ENCODE results near the gene TRABD2B. TPM values are rescaled to one million over a fixed set of nuclear protein-coding genes. Genes with fewer than 3 reads are reported as not detected.

TRABD2B gene
- total and polyA plus RNA-seq, 12 donors = 0.33 to 3.3 (median 0.83) TPM

- no peaks in the 10 kb centered on the region for H3K9me3 ChIP-seq (replicated peaks in 1 of 3)
- no peak overlapping the region for H3K4me3 ChIP-seq
- no peak for DNase-seq
- TF ChIP-seq CTCF (IDR thresholded peaks at IDR 0.05) = no peak
- TF ChIP-seq POLR2A (IDR thresholded peaks at IDR 0.05) = no peak
- no peaks in the 10 kb centered on the region for H3K36me3 ChIP-seq (replicated peaks in 1 of 2)
- peaks cover 34% of the 10 kb centered on the region for H3K27me3 ChIP-seq
- intact Hi-C loops (cut with DNase I) = loop anchor here (10.0 kb wide), 1 partner anchor 535 kb away; no protein-coding TSS in a partner anchor
- WGBS, 4 donors = 71 to 100% (median 78%) methylated on average over 1 to 4 of the region's 4 CpGs
- no peak overlapping the region for H3K27ac ChIP-seq
- no peaks in the 10 kb centered on the region for H3K4me1 ChIP-seq (replicated peaks in 1 of 2)
Measured at GRCh38 chr1:47720111-47720510, 277.1 kb downstream of the TRABD2B start.

DNA sequence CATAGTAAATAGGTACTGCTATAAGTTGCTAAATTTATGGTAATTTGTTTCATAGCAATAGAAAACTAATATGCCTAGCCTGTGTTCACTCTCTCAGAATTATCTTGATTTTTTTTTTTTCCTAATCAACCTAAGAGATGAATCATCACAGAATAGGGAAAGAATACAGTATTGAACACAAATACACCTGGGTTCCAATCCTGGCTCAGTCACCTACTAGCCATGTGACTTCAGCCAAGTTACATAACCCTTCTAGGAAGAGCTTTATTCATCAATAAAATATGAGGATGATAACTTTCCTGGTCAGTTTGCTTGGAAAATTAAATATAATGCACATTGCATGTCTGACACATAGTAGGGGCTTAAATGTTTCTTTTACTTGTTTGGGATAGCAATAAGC is 279.8 kb downstream of the TRABD2B start:
- no peaks in the 10 kb centered on the region for H3K4me1 ChIP-seq (replicated peaks in 1 of 2)
- H3K9me3 ChIP-seq (replicated peaks in 1 of 3) = no peaks in the 10 kb centered on the region
- peaks cover 35% of the 10 kb centered on the region for H3K27me3 ChIP-seq
- no peaks in the 10 kb centered on the region for H3K36me3 ChIP-seq (replicated peaks in 1 of 2)
- no peak for TF ChIP-seq POLR2A (IDR thresholded peaks at IDR 0.05)
- no peak for TF ChIP-seq CTCF (IDR thresholded peaks at IDR 0.05)
- DNase-seq = no peak
- no peak overlapping the region for H3K27ac ChIP-seq
- intact Hi-C loops (cut with DNase I) = no loop called here
- no peak overlapping the region for H3K4me3 ChIP-seq

- Histone ChIP-seq H3K4me1 (replicated peaks in 1 of 2) (peaks cover 0 to 16% of the 10 kb centered on the region in 2 donors), H3K4me3 (no peak overlapping the region), H3K27me3 (peaks cover 57% of the 10 kb centered on the region), H3K27ac (no peak overlapping the region), H3K36me3 (replicated peaks in 1 of 2) (no peaks in the 10 kb centered on the region), H3K9me3 (replicated peaks in 1 of 3) (no peaks in the 10 kb centered on the region)
- intact Hi-C loops (cut with DNase I) = loop anchor here in 1 of 2 donors (5.0 kb wide), 1 partner anchor 282 kb away; no protein-coding TSS in a partner anchor
- 76 to 91% (median 83%) methylated on average over 4 of the region's 4 CpGs for WGBS, 4 donors
- TF ChIP-seq CTCF (IDR thresholded peaks at IDR 0.05) (no peak), POLR2A (IDR thresholded peaks at IDR 0.05) (no peak)
- DNase-seq = no peak
Measured at GRCh38 chr1:47713975-47714767, 283.0 kb downstream of the TRABD2B start.

GRCh38 chr1:47713333-47713953 is 283.7 kb downstream of the TRABD2B start:
- H3K27me3 ChIP-seq = peaks cover 62% of the 10 kb centered on the region
- no peaks in the 10 kb centered on the region for H3K9me3 ChIP-seq (replicated peaks in 1 of 3)
- H3K27ac ChIP-seq = no peak overlapping the region
- DNase-seq = no peak
- no peak for TF ChIP-seq POLR2A (IDR thresholded peaks at IDR 0.05)
- TF ChIP-seq CTCF (IDR thresholded peaks at IDR 0.05) = no peak
- peaks cover 0 to 20% of the 10 kb centered on the region in 2 donors for H3K4me1 ChIP-seq (replicated peaks in 1 of 2)
- no peak overlapping the region for H3K4me3 ChIP-seq
- intact Hi-C loops (cut with DNase I) = loop anchor here in 1 of 2 donors (5.0 kb wide), 1 partner anchor 281 kb away; no protein-coding TSS in a partner anchor
- H3K36me3 ChIP-seq (replicated peaks in 1 of 2) = no peaks in the 10 kb centered on the region
- WGBS, 4 donors = 18 to 65% (median 49%) methylated on average over 4 to 9 of the region's 9 CpGs
